PFSK-1 (cell line): Measurements from ENCODE around the gene PHLPP1.

Experiments used
- POLR2AphosphoS5 ChIP-seq: IDR thresholded peaks from 2 replicates; pipeline ENCODE4 v1.6.1; 2012; ENCODE audit warnings: low read depth, mild to moderate bottlenecking, control low read depth, low read length, moderate library complexity
- TAF1 ChIP-seq: IDR thresholded peaks from 2 replicates; pipeline ENCODE4 v1.6.1; 2012; ENCODE audit warnings: low read length, control low read depth, borderline replicate concordance; ENCODE audit not compliant: insufficient read depth
- TF ChIP-seq, protein P1 (sequence below), 2 experiments: IDR thresholded peaks; 2 replicates each; pipeline versions ENCODE4 v1.6.1 to v1.8.0; 2011 to 2012; ENCODE audit warnings: low read depth in 2 of 2, low read length in 2 of 2, control low read depth in 1 of 2, inconsistent platforms in 1 of 2, mild to moderate bottlenecking in 1 of 2, moderate library complexity in 1 of 2; ENCODE audit not compliant: insufficient read depth in 1 of 2

DNA sequence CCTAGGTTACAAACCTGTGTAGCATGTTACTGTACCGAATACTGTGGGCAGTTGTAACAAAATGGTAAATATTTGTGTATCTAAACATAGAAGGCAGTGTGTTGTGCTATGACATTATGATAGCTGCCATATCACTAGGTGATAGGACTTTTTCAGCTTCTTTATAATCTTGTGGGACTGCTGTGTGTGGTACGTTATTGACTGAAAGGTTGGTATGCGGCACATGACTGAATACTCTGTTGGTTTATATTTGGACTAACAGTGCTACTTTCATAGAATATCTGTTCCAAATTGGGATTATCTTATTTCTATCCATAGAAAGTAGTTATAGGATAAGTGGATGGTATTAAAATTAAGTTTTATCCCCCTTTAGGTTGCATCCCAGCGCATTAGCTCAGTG is 144.7 kb downstream of the PHLPP1 start:
- TF ChIP-seq POLR2AphosphoS5 (no peak), TAF1 (no peak)
- TF ChIP-seq, protein P1, sequence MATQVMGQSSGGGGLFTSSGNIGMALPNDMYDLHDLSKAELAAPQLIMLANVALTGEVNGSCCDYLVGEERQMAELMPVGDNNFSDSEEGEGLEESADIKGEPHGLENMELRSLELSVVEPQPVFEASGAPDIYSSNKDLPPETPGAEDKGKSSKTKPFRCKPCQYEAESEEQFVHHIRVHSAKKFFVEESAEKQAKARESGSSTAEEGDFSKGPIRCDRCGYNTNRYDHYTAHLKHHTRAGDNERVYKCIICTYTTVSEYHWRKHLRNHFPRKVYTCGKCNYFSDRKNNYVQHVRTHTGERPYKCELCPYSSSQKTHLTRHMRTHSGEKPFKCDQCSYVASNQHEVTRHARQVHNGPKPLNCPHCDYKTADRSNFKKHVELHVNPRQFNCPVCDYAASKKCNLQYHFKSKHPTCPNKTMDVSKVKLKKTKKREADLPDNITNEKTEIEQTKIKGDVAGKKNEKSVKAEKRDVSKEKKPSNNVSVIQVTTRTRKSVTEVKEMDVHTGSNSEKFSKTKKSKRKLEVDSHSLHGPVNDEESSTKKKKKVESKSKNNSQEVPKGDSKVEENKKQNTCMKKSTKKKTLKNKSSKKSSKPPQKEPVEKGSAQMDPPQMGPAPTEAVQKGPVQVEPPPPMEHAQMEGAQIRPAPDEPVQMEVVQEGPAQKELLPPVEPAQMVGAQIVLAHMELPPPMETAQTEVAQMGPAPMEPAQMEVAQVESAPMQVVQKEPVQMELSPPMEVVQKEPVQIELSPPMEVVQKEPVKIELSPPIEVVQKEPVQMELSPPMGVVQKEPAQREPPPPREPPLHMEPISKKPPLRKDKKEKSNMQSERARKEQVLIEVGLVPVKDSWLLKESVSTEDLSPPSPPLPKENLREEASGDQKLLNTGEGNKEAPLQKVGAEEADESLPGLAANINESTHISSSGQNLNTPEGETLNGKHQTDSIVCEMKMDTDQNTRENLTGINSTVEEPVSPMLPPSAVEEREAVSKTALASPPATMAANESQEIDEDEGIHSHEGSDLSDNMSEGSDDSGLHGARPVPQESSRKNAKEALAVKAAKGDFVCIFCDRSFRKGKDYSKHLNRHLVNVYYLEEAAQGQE (IDR thresholded peaks at IDR 0.05; ENCODE audit: insufficient read depth in 1 of 2, low read depth in 2 of 2, low read length in 2 of 2): no peak
